Measurements from ENCODE around the gene NEU4.

Gene NEU4

GRCh38 chr2:241865957-241866789 is 57.2 kb downstream of the NEU4 start:
- DNase-seq, result no peak

Data from DMS153 (cell line).